Measurements from ENCODE around the gene PLCH1.

DNA sequence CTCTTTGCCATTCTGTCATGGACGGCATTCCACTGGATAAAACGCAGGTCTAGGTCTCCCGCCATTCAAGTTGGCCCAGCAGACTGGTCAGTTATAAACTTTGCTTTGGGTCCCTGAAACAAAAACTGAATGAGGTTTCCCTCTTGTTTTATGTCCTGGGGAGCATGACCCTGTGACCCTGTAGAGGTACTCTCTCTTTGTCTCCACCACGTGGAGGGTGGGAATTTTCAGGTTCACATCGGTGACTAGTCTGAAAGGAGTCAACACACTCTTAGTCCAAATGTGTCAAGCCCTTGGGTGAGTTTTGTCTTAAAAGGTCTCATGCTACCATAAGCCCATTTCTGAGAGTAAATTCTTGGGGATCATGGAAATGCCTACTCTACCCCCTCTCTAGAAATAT, 139.9 kb downstream of the PLCH1 start:
- no peak for TF ChIP-seq EZH2 (IDR thresholded peaks at IDR 0.05; ENCODE audit: borderline replicate concordance, low read length)
- TF ChIP-seq, protein P1, sequence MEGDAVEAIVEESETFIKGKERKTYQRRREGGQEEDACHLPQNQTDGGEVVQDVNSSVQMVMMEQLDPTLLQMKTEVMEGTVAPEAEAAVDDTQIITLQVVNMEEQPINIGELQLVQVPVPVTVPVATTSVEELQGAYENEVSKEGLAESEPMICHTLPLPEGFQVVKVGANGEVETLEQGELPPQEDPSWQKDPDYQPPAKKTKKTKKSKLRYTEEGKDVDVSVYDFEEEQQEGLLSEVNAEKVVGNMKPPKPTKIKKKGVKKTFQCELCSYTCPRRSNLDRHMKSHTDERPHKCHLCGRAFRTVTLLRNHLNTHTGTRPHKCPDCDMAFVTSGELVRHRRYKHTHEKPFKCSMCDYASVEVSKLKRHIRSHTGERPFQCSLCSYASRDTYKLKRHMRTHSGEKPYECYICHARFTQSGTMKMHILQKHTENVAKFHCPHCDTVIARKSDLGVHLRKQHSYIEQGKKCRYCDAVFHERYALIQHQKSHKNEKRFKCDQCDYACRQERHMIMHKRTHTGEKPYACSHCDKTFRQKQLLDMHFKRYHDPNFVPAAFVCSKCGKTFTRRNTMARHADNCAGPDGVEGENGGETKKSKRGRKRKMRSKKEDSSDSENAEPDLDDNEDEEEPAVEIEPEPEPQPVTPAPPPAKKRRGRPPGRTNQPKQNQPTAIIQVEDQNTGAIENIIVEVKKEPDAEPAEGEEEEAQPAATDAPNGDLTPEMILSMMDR (IDR thresholded peaks at IDR 0.05; ENCODE audit: low read length), result peak; percentile 25; the same call in 1 of the 2 replicates
